C1 segment of cervical spinal cord (tissue), 14 donors: ENCODE results near the gene TCERG1L.

Experiments used
- DNase-seq, 14 donors: peaks; one replicate each; lab custom pipeline; 2025; lab: John Stamatoyannopoulos, UW

TCERG1L gene

DNA sequence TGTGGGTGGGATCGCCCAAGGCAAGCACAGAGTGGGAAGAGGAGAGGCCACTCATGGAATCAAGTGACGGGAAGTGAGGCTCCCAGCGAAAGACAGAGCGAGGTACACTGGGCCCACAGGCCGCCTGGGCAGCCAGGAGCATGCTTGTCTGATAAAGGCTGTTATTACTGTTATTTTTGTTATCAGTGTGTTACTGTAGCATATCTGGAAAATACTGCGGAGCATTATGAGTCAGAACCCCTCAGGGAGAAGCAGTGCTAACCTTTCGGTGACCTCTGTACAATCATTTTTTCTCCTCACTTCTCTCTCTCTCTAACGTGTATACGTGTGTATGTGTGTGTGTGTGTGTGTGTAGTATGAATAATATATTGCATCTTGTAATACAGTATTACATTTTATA, 3.8 kb upstream of the TCERG1L start:
- DNase-seq = no peak

GRCh38 chr10:131314799-131315198, 3.3 kb upstream of the TCERG1L start:
- no peak for DNase-seq

DNA sequence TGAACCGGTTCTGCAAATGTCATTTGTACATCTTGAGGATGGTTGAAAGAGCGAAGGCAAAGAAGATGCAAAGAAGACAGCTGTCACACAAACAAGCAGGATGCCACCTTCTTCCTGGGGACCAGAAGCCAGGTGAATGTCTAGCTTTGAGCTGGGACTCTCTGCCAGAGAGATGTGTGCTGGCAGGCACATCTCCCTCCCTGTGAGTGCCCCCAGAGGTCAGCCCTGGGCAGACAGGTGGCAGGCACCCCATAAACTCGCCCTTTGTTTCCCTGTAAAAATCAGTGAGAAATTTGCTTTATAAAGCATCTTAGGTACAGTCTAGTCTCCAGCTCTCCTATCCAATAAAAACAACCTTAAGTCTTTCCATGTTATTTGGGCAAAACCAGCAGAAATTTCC, 2.6 kb upstream of the TCERG1L start:
- no peak for DNase-seq

DNA sequence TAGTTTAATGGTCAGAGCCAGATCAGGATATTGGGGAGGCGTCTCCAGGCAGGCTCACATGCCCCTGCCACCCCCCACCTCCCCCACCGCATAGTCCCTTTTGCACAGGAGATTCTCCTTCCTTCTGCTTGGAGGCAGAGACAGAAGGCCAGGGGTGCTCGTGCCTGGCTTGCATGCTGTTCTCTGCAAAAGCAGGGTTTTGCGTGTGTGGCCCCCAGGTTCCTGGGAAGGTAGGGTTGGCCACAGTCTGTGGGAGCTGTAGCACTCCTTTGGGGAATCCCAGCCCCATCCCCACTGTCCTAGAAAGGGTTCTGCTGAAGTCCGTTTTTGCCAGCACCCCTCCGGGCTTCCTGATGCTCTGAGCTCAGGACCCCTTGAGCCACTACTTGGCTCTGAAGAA, 1.9 kb upstream of the TCERG1L start:
- no peak for DNase-seq

- no peak for DNase-seq
These were observed 936 bp upstream of the TCERG1L start for GRCh38 chr10:131312478-131312836.

GRCh38 chr10:131311402-131311660, 190 bp downstream of the TCERG1L start:
- DNase-seq = no peak

DNA sequence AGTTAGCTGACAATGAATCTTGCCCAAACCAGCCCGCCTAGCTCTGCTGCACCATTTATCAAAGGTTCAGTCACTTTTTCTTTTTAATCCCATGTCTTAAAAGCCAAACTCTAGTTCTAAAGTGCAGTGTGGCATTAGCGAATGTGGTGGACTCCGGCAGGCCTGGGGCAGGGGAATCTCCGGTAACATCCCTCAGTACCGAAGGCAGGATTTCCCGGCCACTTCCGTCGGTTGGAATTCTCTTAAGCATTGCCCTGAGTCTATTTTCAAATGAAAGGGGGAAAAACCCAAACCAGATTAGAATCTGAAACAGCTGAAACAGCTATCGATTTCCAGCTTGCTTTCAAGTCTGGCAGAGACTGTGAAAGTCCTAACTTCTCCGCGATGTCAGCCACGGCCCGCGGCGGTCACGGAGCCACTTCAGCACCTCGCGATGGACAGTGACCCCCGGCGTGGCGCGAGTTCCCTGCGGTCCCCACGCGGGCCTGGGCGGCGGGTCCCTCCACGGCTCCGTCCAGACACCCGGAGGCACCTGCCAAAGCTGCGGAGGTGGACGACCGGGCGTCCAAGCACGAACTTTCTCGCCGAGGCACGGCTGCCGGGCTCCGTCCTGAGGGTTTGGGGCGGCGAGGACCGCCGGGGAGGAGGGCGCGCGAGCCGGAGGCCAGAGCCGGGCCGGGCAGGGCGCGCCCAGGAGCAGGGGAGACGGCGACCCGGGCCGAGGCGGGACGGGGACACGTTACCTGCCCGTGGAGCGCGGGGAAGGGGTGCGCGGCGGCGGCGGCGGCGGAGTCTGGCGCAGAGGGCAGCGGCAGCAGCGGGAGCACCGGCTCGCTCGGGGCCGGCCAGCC, 745 bp downstream of the TCERG1L start:
- no peak for DNase-seq

GRCh38 chr10:131310142-131310541, 1.4 kb downstream of the TCERG1L start:
- DNase-seq = no peak

DNA sequence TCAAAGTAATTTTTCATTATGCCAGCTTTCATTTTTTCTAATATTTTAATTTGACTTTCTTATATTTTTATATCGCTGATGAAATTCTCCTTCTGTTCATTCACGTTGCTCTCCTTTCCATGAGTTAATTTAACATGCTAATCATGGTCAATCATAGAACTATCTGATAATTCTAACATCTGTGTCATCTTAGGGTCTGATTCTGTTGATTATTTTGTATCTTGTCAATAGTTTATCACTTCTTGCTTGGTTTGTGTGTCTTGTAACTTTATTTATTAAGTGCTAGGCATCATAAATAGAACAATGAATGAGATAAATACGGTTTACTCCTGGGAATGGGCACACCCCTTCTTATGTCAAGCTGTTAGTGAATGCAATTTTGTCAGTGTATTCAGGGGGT, 11.0 kb downstream of the TCERG1L start:
- DNase-seq = no peak

- DNase-seq = no peak
These were observed 20.7 kb downstream of the TCERG1L start for GRCh38 chr10:131290781-131291180.

- DNase-seq = no peak
These were observed 22.9 kb downstream of the TCERG1L start for GRCh38 chr10:131288648-131289047.

DNA sequence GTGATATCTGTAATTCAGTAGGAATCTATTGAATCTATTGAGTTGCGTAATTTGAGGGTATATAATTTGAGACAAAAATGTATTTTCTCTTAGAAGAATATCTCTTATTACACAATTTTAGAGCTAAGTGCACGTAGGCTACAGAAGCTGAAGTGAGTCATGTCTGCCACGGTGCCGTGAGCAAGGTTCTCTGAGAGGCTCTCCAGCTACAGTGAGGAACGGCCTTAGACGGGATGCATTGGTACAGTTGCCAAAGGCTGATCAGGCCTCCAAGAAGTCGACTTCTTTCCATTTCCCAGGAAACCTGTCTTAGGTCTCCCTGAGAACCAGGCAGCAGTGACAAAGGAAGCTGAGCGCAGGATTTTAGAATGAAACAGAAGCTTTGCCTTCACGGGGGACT, 28.6 kb downstream of the TCERG1L start:
- no peak for DNase-seq

GRCh38 chr10:131280101-131280500, 31.4 kb downstream of the TCERG1L start:
- DNase-seq = no peak

GRCh38 chr10:131279516-131279915, 32.0 kb downstream of the TCERG1L start:
- no peak for DNase-seq

DNA sequence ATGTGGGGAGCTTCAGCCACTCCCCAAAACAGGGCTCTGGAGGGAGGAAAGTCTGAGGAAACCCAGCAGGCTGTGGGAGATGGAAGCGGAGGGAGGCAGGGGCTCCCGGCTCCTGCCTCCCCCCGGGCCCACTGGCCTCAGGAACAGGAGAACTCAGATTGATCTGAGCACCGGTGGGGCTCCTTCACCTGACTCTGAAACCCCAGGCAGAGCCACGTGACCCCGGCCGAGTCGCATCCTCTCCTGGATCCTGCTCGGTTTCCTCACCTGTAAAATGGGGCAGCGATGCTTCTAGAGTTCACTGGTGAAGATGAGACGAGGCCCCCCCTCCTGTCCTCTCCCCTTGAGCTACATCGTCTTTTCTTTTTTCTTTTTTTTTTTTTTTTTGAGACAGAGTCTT, 33.6 kb downstream of the TCERG1L start:
- no peak for DNase-seq

DNA sequence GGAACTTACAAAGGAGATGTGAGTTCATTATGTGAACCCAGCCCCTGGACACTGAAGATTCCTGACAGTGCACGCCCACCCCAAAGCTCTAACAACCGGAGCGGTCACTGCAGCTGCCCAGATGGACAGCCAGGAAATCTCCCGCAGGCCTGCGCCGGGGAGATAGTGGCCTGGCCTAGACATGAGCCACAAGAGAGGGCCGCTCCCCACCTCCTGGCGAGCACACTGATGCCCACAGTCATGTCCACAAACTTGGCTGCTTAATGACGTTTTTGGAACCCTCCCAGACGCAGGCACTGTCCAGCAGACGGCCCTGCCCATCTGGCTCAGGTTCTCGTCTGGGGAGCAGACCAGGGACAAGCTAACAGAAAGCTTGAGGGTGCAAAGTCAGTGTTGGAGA, 34.2 kb downstream of the TCERG1L start:
- no peak for DNase-seq

GRCh38 chr10:131275691-131276090, 35.8 kb downstream of the TCERG1L start:
- no peak for DNase-seq

DNA sequence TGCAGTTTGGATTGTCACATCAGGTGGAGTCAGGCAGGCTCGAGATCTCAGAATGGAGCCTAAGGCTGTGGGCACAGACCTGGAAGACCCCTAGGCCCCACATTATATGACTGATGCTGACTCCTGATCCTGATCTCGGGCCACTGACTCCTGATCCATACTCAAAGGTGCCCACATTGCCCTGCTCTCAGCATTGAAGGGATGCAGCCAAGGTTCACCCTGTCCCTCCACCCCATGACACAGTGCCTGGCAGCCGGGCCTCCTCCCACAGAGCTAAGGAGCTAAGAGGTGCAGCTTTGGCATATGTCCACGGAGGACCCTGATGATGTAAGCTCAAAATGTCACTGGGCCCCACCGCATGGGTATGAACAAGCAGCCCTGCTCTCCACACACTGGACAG, 36.6 kb downstream of the TCERG1L start:
- no peak for DNase-seq

DNA sequence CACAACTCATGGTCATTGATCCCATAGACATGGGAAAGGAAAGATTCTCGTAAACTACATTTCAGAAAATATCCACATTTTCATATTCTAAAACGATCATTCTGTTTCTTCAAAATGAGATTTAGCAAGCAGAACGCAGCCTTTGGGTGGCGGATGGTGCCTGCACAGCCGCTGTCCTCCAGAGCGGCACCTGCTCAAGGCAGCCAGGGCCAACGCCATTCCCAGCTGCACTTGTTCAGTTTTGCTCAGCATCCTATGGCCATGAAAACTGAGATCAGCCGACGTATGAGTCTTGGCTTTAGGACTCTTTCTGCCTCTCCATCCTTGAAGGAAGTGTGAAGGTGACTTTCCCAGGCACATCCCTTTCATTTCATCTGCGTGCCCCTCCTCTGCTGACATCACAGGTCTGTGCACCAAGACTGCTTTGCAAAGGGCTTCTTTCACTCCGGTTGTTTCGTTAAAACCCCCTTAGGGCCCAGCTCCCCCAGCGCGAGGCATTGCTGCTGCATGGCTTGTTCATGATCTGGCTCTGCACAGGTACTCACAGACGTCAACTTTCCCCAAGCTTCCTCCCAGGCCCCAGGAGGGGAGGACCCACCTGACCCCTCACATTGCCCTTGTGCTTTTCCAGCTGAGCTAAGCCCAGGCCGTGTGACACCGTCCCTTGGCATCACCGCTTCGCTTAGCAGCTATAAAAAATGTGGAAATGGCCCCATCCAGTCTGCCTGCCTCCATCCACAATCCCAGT, 37.2 kb downstream of the TCERG1L start:
- DNase-seq = no peak

GRCh38 chr10:131273476-131273875, 38.0 kb downstream of the TCERG1L start:
- no peak for DNase-seq

DNA sequence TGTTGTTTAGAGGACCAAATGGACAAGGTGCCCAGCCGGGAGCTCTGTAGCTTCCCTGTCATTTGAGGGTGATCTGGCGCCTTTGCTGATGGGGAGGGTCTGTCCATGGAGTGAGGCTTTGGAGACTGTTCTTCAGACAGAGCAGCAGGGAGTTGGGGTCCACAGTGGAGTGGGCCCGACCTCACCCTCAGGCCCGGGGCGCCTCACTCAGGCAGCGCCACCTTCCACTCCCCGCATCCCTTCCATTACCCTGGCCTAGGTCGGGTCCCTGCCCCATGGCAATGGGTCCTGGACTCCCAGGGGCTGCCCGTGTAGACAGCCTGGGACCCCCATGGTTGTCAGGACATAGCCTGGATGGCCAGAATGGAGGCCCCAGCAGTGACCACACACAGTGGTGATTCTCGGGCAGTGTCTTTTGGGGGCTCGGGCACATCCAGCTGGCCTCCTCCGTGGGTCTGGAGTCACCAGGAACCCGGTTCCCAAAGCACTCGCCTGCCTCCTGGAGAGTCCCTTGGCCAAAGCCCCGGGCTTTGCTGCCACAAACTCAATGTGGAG, 38.5 kb downstream of the TCERG1L start:
- DNase-seq = no peak

GRCh38 chr10:131271966-131272365, 39.6 kb downstream of the TCERG1L start:
- DNase-seq = no peak

GRCh38 chr10:131271195-131271880, 40.2 kb downstream of the TCERG1L start:
- peak in 1 of 14 donors; percentile 6 for DNase-seq
